NCI-H526 treated with DMSO at 0.1 percent for 48 hours (cell line): ENCODE results near the gene SUFU.

Experiments
- DNase-seq: peaks from one replicate; lab custom pipeline; 2025; lab: John Stamatoyannopoulos, UW

SUFU gene

GRCh38 chr10:102597131-102597991 lies 93.6 kb downstream of the SUFU start:
- DNase-seq, result no peak

- DNase-seq, result no peak
These were observed 94.5 kb downstream of the SUFU start for GRCh38 chr10:102598243-102598642.

GRCh38 chr10:102599565-102600327 lies 96.0 kb downstream of the SUFU start:
- DNase-seq, result no peak

GRCh38 chr10:102600816-102601215 lies 97.0 kb downstream of the SUFU start:
- DNase-seq, result no peak

- no peak for DNase-seq
These were observed 97.9 kb downstream of the SUFU start for GRCh38 chr10:102601639-102602038.

- DNase-seq, result no peak
These were observed 98.7 kb downstream of the SUFU start for GRCh38 chr10:102602272-102603045.

- DNase-seq, result no peak
These were observed 100.2 kb downstream of the SUFU start for GRCh38 chr10:102603946-102604345.

- no peak for DNase-seq
These were observed 100.7 kb downstream of the SUFU start for GRCh38 chr10:102604439-102604841.

- no peak for DNase-seq
These were observed 101.9 kb downstream of the SUFU start for GRCh38 chr10:102605712-102606111.

GRCh38 chr10:102608487-102608886 lies 104.7 kb downstream of the SUFU start:
- DNase-seq, result no peak

GRCh38 chr10:102610441-102610887 lies 106.7 kb downstream of the SUFU start:
- DNase-seq, result no peak

GRCh38 chr10:102611514-102612087 lies 107.8 kb downstream of the SUFU start:
- no peak for DNase-seq

- no peak for DNase-seq
These were observed 109.1 kb downstream of the SUFU start for GRCh38 chr10:102612964-102613275.

GRCh38 chr10:102613286-102613685 lies 109.5 kb downstream of the SUFU start:
- no peak for DNase-seq

- no peak for DNase-seq
These were observed 110.0 kb downstream of the SUFU start for GRCh38 chr10:102613785-102614184.

GRCh38 chr10:102614888-102615287 lies 111.1 kb downstream of the SUFU start:
- no peak for DNase-seq

GRCh38 chr10:102615361-102615760 lies 111.6 kb downstream of the SUFU start:
- no peak for DNase-seq

- no peak for DNase-seq
These were observed 112.4 kb downstream of the SUFU start for GRCh38 chr10:102616066-102616770.

GRCh38 chr10:102617041-102617440 lies 113.3 kb downstream of the SUFU start:
- no peak for DNase-seq

- DNase-seq, result no peak
These were observed 114.0 kb downstream of the SUFU start for GRCh38 chr10:102617816-102618215.

- DNase-seq, result no peak
These were observed 115.7 kb downstream of the SUFU start for GRCh38 chr10:102619281-102619981.
